Esophagus squamous epithelium (tissue), 5 donors: ENCODE measurements around the gene FNTB. TPM values are rescaled to one million over a fixed set of nuclear protein-coding genes. Genes with fewer than 3 reads are reported as not detected.

Experiments
- DNase-seq: peaks from one replicate; lab custom pipeline; 2025; lab: John Stamatoyannopoulos, UW
- H3K27ac ChIP-seq, 4 donors: fragments of 200-600 bp; sonication (generic); one replicate each; pipeline ENCODE4 v1.5.1; 2016 to 2019; ENCODE audit warnings: mild to moderate bottlenecking in 1 of 4
- H3K27me3 ChIP-seq, 4 donors: fragments of 200-600 bp; sonication (generic); 1 replicate in 3 of 4; 2 replicates in 1 of 4; pipeline versions ENCODE4 v1.5.1 to v1.6.0; 2017 to 2021; ENCODE audit warnings: antibody characterized with exemption in 1 of 4
- H3K36me3 ChIP-seq, 3 donors: fragments of 200-600 bp; sonication (generic); one replicate each; pipeline ENCODE4 v1.5.1; 2016 to 2019
- H3K4me1 ChIP-seq, 3 donors: fragments of 200-600 bp; sonication (generic); one replicate each; pipeline ENCODE4 v1.5.1; 2017 to 2019
- H3K4me3 ChIP-seq, 4 donors: fragments of 200-600 bp; sonication (generic); 1 replicate in 3 of 4; 2 replicates in 1 of 4; pipeline ENCODE4 v1.5.1; 2016 to 2019; ENCODE audit warnings: mild to moderate bottlenecking in 2 of 4, moderate library complexity in 1 of 4
- H3K9me3 ChIP-seq, 3 donors: fragments of 200-600 bp; sonication (generic); one replicate each; pipeline ENCODE4 v1.5.1; 2016 to 2019
- POLR2A ChIP-seq, 4 donors: fragments of 450-650 bp; IDR thresholded peaks; one replicate each; pipeline ENCODE4 v1.6.1; 2017; ENCODE audit warnings: antibody characterized with exemption in 4 of 4, mild to moderate bottlenecking in 4 of 4, moderate library complexity in 3 of 4
- WGBS, 2 donors: methylation state at CpG; one replicate each; pipeline ENCODE4 v1.1.5; 2018; 5-methylcytosine and 5-hydroxymethylcytosine counted together
- intact Hi-C: fragments of 100-400 bp; cut with DNase I; formaldehyde crosslinking; loops from one replicate; pipeline ENCODE4 v1.15.0; 2022
- total RNA-seq, 4 donors: library from RNA; depleted of rRNA; stranded (reverse); fragments of >200 nt; gene quantifications; one replicate each; pipeline ENCODE4 v1.1.0, GENCODE V29; 2016
- TF ChIP-seq, protein P1 (sequence below), 6 experiments: fragments of 450-650 bp in 4 of 6; fragments of 200-600 bp in 2 of 6; sonication (generic) in 2 of 6; IDR thresholded peaks; one replicate each; pipeline ENCODE4 v1.5.1; 2016 to 2019; ENCODE audit warnings: antibody characterized with exemption in 6 of 6, mild to moderate bottlenecking in 4 of 6, moderate library complexity in 4 of 6
- donor health status: DM: yes; HTN: yes; CAD: no.

Gene FNTB
- total RNA-seq, 4 donors from 2014 or later: 16.2 to 20.4 (median 18.2) TPM

DNA sequence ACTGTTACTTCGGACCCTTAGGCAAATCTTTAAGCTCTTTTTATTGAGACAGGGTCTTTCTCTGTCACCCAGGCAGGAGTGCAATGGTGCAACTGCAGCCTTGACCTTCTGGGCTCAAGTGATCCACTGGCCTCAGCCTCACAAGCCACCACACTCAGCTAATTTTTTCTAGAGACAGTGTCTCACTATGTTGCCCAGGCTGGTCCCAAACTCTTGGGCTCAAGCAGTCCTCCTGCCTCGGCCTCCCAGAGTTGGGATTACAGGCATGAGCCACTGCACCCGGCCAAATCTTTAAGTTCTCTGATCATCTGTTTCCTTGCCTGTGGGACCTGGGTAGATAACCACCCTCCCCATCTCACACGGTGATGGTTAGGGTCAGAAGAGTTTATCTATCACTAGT lies 41.8 kb upstream of the FNTB start:
- no peak overlapping the region for H3K4me3 ChIP-seq
- TF ChIP-seq POLR2A (IDR thresholded peaks at IDR 0.05): no peak
- TF ChIP-seq, protein P1, sequence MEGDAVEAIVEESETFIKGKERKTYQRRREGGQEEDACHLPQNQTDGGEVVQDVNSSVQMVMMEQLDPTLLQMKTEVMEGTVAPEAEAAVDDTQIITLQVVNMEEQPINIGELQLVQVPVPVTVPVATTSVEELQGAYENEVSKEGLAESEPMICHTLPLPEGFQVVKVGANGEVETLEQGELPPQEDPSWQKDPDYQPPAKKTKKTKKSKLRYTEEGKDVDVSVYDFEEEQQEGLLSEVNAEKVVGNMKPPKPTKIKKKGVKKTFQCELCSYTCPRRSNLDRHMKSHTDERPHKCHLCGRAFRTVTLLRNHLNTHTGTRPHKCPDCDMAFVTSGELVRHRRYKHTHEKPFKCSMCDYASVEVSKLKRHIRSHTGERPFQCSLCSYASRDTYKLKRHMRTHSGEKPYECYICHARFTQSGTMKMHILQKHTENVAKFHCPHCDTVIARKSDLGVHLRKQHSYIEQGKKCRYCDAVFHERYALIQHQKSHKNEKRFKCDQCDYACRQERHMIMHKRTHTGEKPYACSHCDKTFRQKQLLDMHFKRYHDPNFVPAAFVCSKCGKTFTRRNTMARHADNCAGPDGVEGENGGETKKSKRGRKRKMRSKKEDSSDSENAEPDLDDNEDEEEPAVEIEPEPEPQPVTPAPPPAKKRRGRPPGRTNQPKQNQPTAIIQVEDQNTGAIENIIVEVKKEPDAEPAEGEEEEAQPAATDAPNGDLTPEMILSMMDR (IDR thresholded peaks at IDR 0.05): no peak
- no peaks in the 10 kb centered on the region for H3K27me3 ChIP-seq
- peaks cover 0 to 54% (median 0%) of the 10 kb centered on the region in 3 donors for H3K36me3 ChIP-seq
- intact Hi-C loops: no loop called here
- H3K9me3 ChIP-seq: no peaks in the 10 kb centered on the region
- 88 to 90% methylated on average over 3 to 4 of the region's 4 CpGs for WGBS, 2 donors
- H3K27ac ChIP-seq: no peak overlapping the region
- no peak for DNase-seq
- peaks cover 13 to 45% (median 14%) of the 10 kb centered on the region in 3 donors for H3K4me1 ChIP-seq

DNA sequence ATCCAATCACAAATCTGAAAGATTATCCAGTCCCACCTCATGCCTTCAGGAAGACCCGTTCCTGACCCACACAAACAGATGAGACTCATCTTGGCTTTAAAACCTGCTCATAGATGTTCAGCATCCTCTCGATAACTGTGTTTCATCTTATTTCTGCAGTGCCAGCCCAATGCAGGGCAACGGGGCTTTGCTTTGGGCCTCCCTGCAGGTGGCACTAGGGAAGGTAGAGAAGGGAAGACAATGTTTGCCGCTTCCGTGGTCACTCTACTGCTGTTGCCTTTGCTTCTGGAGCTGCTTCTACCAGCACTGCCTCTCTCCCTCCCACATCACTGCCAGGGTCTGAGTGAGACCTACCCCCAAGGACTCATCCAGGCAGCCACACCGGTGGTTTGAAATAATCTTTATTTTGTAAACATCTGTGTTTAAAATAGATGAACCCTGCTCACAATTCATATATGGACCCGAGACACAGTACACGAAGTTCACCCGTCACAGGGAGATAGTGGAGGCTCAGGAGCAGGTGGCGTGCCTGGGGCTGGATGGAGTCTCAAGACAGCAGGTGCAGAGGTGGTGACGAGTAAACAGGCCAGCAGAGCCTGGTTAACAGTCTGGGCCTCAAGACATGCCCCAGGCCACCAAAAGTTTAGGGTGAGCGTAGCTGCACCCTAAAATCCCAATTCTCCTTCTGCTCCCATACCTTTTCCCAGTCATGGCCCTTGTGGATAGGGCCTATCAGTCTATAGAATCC lies 41.1 kb upstream of the FNTB start:
- intact Hi-C loops: no loop called here
- no peak overlapping the region for H3K4me3 ChIP-seq
- H3K4me1 ChIP-seq: peaks cover 13 to 38% (median 14%) of the 10 kb centered on the region in 3 donors
- no peak for TF ChIP-seq POLR2A (IDR thresholded peaks at IDR 0.05)
- TF ChIP-seq, protein P1 (IDR thresholded peaks at IDR 0.05): no peak
- H3K9me3 ChIP-seq: no peaks in the 10 kb centered on the region
- H3K27me3 ChIP-seq: no peaks in the 10 kb centered on the region
- H3K27ac ChIP-seq: no peak overlapping the region
- H3K36me3 ChIP-seq: peaks cover 0 to 54% (median 0%) of the 10 kb centered on the region in 3 donors
- 90 to 92% methylated on average over 10 to 12 of the region's 12 CpGs for WGBS, 2 donors
- DNase-seq: no peak

DNA sequence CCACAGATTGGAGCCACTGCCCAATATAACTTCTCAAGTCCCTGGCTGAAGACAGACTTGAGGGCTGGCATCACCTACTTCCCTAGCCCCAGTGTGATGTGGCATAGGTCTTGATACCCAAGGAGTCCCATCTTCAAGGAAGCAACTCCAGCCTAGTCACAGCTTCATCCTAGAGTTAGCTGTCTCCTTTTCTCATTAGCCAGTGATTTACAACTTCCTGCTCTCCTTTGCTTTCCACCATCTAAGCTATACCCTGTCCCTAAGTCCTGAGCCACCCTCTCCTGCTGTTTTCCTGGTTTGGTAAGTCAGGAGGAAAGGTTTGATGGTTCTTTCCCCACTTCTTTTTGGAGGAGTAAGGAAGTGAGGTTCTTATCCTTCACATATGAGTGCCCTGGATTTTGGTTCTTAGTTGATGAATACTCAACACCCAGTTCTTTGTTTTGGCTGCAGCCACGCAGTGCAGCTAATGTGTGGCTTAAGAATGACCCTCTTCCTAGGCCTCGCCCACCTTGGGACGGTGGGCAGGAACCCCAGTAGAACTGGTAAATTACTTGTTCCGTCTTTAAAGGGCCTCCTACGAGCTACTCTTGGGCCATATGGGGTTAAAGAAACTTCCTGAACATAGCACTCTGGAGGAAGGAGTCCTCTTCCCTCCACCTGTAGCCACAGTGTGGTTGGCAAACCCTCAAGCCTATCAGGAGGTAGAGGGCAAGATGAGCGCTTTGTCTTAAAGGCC lies 40.2 kb upstream of the FNTB start:
- intact Hi-C loops: no loop called here
- Histone ChIP-seq H3K27ac (no peak overlapping the region), H3K36me3 (peaks cover 0 to 54% (median 0%) of the 10 kb centered on the region in 3 donors), H3K27me3 (no peaks in the 10 kb centered on the region), H3K9me3 (no peaks in the 10 kb centered on the region), H3K4me1 (peaks cover 9 to 29% (median 14%) of the 10 kb centered on the region in 3 donors), H3K4me3 (no peak overlapping the region)
- no peak for DNase-seq
- no peak for TF ChIP-seq POLR2A (IDR thresholded peaks at IDR 0.05)
- TF ChIP-seq, protein P1 (IDR thresholded peaks at IDR 0.05): no peak
- WGBS, 2 donors: 73 to 86% methylated on average over 4 to 6 of the region's 6 CpGs

DNA sequence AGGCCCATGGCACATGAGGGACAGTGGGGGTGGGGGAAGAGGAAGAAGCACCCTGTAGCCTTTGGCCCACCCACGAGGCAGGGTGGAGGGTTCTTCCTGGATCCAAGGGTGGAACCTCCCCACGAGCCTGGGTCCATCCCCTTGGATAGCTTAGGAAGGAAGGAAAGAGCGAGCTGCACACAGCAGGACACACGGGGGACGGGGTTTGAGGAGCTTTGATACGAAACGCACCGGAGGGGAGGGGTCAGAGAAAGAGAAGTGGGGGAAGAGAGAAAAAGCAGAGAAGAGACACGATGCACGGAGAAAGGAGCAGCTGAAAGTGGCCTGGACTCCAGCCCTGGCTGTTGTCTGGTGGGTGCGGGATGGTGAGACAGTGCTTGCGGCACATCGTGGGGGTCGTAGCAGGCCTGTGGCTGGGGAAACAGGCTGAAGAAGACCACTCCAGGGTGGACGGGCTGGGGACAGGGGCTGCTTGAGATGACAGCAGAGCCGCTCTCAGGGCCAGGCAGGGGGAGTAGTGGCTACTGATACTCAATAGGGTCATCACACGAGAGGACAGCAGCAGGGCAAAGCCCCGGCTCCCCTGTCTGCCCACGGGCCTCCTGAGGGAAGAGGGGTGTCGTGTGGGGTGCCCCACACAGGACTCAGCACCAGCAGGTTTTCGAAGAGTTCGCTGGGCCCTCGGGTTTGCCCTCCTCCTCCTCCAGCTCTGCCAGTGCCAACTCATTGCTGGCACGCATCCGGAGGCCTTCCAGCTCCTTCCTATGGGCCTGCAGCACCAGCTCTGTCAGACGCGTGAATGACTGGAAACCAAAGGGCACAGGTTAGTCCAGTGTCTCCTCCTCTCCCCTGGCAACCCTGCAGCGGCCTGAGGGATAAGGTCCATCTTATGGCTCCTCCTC lies 38.7 kb upstream of the FNTB start:
- Histone ChIP-seq H3K4me1 (peaks cover 9 to 14% (median 13%) of the 10 kb centered on the region in 3 donors), H3K4me3 (no peak overlapping the region), H3K9me3 (no peaks in the 10 kb centered on the region), H3K27me3 (no peaks in the 10 kb centered on the region), H3K36me3 (peaks cover 0 to 60% (median 0%) of the 10 kb centered on the region in 3 donors), H3K27ac (no peak overlapping the region)
- WGBS, 2 donors: 84 to 85% methylated on average over 17 to 20 of the region's 28 CpGs
- intact Hi-C loops: no loop called here
- DNase-seq: no peak
- TF ChIP-seq, protein P1 (IDR thresholded peaks at IDR 0.05): no peak
- no peak for TF ChIP-seq POLR2A (IDR thresholded peaks at IDR 0.05)
